HG02852 (cell line): ENCODE measurements around the gene PPP2R5C.
"Not testable (repeated sequence)": the region's sequence is repeated elsewhere in the genome, so short reads cannot be mapped to it uniquely, and the experiment has no call there.

Source experiments
- ATAC-seq: cut with Tn5 transposase; IDR thresholded peaks from one replicate; pipeline ENCODE4 v1.9.1; 2021; ENCODE audit warnings: mild to moderate bottlenecking, moderate library complexity; ENCODE audit not compliant: unreplicated experiment

PPP2R5C gene

DNA sequence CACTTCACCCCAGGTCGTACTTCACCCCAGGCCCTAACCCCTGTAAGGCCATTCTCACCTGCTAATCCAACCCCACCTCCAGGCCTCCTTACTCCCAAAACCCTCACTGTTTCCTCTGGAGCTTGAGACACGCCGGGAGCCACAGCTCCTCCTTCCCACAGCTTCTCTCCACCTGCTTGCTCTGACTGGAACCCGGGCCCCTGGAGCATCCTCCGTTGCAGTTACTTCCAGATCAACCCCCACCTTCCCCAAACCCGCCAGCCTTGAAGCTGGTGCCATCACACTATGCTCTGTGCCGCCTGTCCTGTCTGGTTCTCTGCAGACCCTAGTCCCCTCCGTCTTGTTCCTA is 34.6 kb upstream of the PPP2R5C start:
- no peak for ATAC-seq

DNA sequence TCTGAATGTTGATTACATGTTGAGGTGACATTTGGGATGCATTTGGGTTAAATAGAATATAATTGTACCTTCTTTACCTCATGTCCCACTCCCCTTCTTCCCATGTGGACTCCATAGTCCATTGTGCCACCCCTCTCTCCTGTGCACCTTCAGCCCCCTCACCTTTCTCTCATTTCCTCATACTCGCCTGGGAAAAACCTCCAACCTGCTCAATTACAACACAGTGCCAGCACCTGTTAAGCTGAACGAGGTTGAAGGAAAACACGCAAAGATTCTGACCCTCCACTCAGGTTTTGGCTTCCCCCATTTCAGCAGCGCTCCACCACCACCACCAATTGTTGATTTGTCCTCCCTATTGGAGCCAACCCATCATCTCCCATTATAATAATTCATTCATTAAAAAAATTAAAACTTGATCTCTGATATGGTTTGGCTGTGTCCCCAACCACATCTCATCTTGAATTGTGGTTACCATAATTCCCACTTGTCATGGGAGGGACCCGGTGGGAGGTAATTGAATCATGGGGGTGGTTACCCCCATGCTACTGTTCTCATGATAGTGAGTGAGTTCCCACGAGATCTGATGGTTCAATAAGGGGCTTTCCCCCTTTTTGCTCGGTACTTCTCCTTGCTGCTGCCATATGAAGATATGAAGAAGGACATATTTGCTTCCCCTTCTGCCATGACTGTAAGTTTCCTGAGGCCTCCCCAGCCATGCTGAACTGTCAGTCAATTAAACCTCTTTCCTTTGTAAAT is 33.7 kb upstream of the PPP2R5C start:
- ATAC-seq = no peak

DNA sequence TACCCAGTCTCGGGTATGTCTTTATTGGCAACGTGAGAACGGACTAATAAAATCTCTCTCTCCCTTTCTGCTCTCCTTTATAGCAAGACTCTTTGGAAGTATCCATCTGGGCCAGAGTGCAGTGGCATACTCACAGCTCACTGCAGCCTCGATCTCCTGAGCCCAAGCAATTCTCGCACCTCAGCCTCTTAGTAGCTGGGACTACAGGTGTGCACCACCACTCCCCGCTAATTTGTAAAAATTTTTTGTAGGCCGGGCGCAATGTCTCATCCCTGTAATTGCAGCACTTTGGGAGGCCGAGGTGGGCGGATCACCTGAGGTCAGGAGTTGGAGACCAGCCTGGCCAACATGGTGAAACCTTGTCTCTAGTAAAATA is 33.2 kb upstream of the PPP2R5C start:
- no peak for ATAC-seq

DNA sequence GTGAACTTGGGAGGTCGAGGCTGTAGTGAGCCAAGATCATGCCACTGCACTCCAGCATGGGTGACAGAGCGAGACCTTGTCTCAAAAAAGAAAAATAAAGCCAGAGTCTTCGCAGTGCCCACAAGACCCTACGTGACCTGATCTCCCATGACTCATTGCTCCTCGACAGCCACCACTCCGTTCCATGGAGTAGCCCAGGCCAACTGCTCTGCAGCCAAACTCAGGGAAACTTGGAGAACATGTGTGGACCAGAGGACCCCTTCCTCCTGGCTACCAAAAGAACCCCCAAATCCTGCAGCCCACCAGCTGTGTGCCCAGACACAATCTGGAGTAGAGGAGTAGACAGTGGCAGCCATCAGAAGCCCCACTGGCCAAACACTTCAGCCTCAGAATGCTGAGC is 32.1 kb upstream of the PPP2R5C start:
- ATAC-seq = no peak

DNA sequence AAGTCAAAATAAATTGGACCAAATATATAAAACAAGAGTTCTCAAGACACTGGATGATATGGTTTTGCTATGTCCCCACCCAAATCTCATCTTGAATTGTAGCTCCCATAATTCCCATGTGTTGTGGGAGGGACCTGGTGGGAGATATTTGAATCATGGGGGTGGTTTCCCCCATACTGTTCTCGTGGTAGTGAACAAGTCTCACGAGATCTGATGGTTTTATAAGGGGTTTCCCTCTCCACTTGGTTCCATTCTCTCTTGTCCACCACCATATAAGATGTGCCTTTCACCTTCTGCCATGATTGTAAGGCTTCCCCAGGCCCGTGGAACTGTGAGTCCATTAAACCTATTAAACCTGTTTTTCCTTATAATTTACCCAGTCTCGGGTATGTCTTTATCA is 31.4 kb upstream of the PPP2R5C start:
- not testable (repeated sequence) for ATAC-seq

DNA sequence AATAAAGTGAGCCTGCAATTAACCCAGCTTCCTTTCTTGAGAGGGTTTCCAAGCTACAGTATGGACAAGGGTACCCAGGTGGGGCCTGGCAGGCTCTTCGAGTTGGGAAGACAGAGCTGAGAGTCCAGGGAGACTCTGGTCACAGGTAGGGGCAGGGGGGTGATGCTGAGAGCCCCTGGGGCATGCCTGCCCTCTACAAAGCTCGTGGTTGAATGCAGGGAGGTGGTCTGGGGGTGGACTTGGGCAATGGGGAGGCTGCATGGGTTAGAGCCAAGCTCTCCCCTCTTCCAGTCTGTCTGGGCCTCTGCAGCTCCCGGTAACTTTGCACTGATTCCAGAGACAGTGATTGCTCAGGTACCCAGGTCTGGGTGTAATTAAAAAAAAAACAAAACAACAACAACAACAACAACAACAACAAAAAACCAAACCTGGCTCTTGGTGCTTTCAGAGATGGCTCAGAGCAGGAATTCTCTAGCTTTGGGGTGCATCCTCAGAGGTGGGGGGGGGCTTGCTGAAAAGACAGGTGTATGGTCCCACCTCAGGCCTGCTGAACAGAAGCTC is 30.8 kb upstream of the PPP2R5C start:
- ATAC-seq = no peak

DNA sequence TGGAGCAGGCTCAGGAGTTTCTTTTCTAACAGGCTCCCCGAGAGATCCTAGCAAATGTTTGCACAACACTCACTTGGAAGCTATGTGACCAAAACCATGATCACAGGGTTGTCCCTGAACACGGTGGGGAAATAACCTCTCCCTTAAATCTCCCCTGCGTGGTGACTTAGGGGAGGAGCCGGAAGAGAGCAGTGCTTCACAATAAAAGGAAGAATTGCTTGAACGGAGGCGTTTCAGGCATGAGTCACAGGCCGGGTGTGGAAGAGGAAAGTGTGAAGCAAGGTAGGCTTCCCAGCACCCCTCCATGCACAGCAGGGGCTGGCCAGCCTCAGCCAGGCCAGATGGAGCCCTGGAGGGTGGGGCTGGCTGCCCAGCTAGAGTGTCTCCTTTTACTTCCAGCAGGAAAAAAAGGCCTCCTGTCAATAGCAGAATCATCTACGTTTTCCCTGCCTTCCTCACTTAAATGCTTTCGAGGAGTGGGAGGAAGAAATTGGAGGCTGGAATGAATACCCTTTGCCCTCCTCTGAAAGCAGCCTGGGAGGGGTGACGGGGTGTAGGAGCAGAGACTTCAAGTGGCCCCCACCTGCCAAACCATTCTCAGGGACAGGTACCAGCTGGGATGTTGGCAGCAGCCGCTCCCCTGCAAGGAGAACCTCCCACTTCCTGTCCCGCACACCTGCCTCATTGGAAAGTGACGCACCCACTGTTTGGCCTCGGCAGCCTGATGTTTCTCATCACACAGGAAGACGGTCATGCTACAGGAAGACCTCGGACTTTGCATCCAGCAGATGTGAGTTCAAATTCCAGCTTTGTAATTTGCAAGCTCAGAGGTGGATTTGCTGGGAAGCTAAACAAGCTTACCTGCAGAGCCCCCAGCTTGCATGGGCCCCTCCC is 30.1 kb upstream of the PPP2R5C start:
- peak; percentile 89 for ATAC-seq

DNA sequence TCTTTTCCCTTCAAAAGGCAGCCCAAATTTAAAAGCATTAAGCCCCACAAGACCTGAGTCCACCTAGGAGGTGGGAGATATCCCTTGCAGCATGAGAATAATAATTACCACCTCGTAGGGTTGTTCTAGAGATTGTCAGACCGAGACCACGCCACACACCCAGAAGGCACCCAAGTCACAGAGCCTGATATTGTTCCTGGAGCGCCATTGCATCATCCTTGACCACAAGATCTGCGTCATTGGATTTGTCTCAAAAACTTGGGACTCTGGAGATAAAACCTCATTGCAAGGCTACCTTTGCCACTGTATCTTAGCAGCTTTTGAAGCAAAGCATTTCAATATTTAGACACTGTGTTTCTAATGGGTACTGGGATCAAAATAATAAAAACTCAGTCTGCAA is 29.4 kb upstream of the PPP2R5C start:
- ATAC-seq = no peak

DNA sequence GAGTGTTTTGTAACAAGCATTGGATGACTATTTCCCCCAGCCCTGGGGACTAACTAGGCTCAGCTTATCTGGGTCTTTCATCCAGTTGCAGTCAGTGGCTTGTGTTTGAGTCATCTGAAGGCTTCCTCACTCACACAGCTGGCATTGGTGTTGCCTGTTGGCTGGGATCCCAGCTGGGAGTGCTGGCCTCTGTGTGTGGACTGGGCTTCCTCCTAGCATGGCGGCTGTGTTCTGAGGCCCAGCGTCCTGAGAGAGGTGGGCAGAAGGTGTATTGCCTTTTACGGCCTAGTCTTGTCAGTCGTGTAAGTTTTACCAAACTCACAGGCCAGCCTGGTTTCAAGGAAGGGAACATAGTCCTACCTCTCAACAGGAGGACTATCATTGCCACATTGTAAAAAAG is 28.3 kb upstream of the PPP2R5C start:
- ATAC-seq = no peak

DNA sequence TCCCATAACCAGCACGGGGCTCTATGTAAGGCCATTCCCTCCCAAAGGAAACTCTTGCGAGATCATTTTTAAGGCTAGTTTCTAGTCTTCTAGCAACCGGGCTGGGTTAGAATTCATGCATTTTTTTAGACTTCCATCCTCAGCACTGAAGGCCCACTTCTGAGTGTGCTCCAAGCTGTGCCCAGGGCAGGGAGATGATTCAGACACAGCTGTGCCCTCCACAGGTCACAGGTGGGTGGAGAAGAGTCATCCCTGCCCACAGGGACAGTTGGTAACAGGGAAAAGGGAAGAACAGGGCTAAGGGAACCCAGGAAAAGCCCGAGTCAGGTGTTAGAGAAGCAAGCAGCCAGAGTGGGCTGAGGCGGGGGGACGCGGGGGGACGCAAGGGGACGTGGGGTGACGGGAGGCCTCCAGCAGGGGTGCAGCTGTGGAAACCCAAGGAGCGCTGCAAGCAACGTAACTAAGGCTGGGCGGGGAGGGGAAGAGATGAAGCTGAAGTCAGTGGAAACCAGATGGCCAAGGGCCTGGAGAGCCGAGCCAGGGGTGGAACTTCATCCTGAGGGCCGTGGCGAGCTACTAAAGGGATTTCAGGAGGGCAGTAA is 27.2 kb upstream of the PPP2R5C start:
- ATAC-seq = no peak

DNA sequence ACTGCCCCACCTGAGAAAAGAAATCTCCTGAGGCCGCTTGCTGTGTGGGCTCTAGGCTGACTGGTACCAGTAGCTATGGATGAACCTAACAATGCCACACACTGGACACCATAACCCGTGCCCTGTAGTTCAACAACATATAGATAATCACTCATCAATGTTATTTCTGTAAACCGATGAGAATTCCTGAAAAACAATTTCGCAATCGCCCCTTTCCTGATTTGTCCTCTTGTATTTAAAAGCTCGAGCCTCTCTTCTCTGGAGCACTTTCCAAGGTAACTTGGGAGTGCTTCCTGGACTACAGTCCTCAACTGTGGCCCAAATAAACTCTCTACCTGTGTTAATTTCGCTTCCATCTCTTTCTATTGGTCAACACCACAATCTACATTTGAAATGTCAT is 26.1 kb upstream of the PPP2R5C start:
- no peak for ATAC-seq

DNA sequence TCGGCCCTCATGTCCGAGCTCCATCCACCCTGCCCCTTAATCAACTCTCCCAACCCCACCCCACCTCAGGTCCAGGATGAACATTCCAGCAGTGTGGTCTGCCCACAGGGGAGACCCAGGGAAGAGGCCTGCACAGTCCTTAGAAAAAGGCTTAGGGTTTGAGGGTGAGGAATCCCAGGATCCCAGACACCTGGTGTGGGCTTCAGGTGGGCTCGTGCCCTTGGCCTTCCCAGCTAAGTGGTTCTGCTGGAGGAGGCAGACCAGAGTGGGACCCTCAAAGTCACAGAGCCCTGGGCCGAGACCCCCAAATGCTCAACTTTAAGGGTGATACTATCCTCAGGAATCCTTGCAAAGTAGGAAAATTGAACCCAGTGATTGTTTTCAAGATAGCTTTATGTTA is 25.4 kb upstream of the PPP2R5C start:
- ATAC-seq = no peak

DNA sequence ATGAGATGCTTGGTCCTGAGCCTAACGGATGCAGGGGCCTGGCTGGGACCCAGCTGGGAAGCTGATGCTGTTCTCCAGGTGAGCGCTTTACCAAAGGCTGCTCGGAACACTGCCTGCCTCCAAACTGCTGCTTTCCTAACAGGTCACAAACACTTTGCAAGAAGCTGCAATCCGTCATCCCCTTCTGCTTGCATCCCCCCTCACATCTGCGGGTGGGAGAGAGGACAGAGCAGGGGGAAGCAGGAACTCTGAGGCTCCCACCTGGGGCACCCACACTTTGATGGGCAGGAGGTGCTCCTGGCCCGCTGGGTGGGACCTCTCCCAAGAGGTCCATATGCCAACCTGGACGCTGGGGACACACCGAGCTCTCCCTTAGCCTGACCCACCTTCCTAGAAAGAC is 24.9 kb upstream of the PPP2R5C start:
- no peak for ATAC-seq

DNA sequence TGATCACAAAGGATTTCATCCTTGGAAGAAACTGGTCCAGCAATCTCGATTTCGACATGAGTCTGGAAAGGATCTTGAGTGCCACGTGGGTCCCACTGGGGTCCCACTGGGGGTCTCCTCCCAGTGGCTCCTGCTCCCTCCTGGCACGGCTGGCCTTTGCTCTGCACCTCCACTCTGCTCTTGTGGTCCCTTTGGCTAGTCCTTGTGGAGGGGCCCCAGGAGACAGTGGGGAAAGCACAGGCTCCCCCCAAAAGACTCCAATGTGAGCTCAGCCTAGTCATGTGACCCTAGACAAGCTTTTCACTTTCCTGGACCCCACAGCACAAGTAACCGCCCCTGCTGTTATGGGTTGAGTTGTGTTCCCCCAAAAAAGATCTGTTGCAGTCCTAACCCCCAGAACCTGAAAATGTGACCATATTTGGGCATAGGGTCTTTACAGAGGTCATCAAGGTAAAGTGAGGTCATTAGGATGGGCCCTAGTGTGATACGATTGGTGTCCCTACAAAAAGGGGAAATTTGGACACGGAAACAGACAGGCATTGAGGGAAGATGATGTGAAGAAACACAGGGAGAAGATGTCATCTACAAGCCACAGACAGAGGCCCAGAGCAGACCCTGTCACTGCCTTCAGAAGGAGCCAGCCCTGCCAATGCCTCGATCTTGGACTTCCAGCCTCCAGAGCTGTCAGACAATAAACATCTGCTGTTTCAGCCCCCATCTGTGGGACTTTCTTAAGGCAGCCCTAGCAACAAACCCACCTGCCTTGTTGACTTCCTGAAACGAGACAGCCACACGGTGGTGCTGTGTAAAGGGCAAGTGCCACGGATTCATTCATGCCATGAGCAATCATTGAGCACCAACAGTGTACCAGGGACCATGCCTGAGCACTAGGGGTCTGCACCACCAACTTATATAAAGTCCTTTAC is 23.8 kb upstream of the PPP2R5C start:
- no peak for ATAC-seq

DNA sequence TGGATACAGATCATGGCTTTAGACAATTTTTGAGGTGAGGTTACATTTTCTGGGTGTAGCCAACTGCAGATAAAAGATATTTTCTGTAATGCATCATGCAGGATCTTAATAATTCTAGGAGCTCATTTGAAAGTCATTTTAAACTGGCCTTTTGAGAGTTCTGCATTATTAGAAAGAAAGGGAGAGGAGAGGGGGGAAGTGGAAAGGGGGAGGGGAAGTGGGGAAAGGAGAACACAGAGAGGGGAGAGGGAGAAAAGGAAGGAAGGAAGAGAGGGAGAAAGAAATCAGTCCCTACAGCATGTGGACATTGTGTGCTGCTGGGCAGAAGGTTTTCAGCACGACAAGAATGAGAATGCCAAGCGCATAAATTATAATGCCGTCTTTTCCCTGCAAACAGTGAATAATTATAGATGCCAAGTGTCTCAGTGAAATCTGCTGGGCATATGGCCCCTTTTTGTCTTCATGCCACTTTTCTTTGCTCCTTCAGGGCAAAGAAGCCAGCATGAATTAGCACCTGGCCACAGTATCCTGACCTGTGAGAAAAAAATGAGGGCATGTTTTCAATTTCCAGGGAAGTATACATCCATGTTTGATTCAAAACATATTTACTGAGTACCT is 22.7 kb upstream of the PPP2R5C start:
- ATAC-seq = no peak

DNA sequence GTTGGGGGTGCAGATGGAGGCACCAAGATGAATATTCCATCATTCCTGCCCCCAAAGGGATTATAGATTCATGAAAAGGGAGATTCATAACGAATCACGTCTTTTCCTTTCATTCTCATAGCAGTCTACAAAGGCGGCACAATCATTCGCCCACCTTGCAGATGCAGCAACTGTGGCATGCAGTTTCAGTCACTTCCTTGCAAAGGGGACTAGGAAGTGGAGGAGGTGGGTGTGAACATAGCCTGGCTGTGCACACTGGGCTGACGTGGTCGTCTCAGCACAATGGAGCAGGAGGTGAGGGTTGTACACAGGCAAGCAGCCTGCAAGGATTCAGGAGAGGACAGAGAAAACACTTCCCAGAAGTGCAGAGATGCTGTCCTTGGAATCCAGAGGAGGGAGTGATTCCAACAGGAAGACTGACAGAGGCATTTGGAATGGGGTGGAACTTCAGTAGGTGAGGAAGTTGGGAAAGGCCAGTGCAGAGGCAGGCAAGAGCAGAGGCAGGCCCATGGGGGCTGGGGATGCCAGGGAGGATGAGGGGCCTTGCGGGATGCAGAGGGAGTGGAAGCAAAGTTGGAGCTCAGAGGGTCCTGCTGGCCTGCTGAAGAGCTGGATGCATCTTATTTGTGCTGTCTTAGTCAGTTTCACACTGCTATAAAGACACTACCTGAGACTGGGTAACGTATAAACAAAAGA is 21.9 kb upstream of the PPP2R5C start:
- ATAC-seq = no peak

DNA sequence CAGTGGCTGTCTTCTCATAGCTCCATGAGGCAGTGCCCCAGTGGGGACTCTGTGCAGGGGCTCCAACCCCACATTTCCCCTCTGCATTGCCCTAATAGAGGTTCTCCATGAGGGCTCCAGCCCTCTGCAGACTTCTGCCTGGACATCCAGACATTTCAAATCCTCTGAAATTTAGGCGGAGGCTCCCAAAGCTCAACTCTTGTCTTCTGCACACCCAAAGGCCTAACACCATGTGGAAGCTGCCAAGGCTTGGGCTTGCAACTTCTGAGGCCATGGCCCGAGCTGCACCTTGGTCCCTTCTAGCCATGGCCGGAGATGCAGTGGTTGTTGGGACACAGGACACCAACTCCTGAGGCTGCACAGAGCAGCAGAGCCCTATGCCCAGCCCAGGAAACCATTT is 20.5 kb upstream of the PPP2R5C start:
- no peak for ATAC-seq

DNA sequence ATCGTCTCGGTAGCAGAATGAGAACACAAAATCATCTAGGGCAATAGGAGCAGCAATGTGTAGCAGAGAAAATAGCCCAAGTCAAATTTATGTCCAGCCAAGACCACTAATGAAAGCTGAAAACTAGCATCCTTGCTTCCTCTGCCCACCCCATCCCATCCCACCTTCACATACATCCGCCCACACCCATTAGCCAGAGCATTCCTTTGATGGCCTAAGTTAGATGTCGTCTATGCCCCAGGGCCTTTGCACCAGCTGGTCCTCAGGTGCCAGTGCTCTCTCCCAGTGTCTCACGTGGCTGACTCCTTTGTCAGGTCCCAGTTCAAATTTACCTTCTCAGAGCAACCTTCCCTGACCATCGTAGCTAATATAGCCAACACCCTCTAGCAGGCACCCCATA is 17.8 kb upstream of the PPP2R5C start:
- no peak for ATAC-seq

DNA sequence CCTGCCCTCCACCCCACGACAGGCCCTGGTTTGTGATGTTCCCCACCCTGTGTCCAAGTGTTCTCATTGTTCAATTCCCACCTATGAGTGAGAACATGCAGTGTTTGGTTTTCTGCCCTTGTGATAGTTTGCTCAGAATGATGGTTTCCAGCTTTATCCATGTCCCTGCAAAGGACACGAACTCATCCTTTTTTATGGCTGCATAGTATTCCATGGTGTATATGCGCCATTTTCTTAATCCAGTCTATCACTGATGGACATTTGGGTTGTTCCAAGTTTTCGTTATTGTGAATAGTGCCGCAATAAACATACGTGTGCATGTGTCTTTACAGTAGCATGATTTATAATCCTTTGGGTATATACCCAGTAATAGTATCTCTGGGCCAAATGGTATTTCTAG is 17.1 kb upstream of the PPP2R5C start:
- ATAC-seq = not testable (repeated sequence)

DNA sequence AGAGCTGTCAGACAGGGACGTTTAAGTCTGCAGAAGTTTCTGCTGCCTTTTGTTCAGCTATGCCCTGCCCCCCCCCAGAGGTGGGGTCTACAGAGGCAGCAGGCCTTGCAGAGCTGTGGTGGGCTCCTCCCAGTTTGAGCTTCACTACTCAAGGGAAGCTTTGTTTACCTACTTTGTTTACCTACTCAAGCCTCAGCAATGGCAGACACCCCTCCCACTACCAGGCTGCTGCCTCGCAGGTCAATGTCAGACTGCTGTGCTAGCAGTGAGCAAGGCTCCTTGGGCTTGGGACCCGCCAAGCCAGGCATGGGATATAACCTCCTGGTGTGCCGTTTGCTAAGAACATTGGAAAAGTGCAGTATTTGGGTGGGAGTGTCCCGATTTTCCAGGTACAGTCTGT is 11.8 kb upstream of the PPP2R5C start:
- ATAC-seq = not testable (repeated sequence)
